GM12878 (cell line): ENCODE measurements around the gene MYCBP2. TPM values are rescaled to one million over a fixed set of nuclear protein-coding genes. Genes with fewer than 3 reads are reported as not detected.
"Not testable (repeated sequence)": the region's sequence is repeated elsewhere in the genome, so short reads cannot be mapped to it uniquely, and the experiment has no call there.

Experiments
- ATAC-seq: fragments of 200-7000 bp; cut with Tn5 transposase; 3 replicates; pipeline ENCODE4 v1.9.1; 2020; ENCODE audit warnings: mild to moderate bottlenecking, moderate library complexity
- BruUV-seq: library from RNA; stranded (reverse); fragments of 400-500 nt; replicated peaks from 2 replicates; lab custom pipeline; 2021; lab: Mats Ljungman, UMichigan
- CTCF ChIA-PET: fragments of 300-600 bp; sonication (Branson Sonifier 250); formaldehyde crosslinking; extraction: SDS; loops from one replicate; lab custom pipeline; 2021; ENCODE audit warnings: inconsistent platforms; lab: Yijun Ruan, JAX
- POLR2A ChIA-PET: fragments of 350-600 bp; formaldehyde crosslinking; extraction: SDS; loops from one replicate; lab custom pipeline; 2021; ENCODE audit warnings: inconsistent platforms; lab: Charles Lee
- RAD21 ChIA-PET: fragments of 300-600 bp; sonication (Branson Sonifier 250); formaldehyde crosslinking; loops from one replicate; lab custom pipeline; 2023; ENCODE audit warnings: antibody characterized with exemption; ENCODE audit not compliant: unreplicated experiment; lab: Charles Lee
- SMC1A ChIA-PET: fragments of 300-600 bp; sonication (Branson Sonifier 250); formaldehyde crosslinking; loops from one replicate; lab custom pipeline; 2023; ENCODE audit not compliant: unreplicated experiment, uncharacterized antibody; lab: Charles Lee
- DNase-seq: peaks from one replicate; pipeline ENCODE4 v3.0.0-alpha.2; 2011; ENCODE audit warnings: low read depth, low spot score
- FAIRE-seq: peaks from 3 replicates; lab custom pipeline; 2011; peaks lifted over from hg19 to GRCh38; lab: Jason Lieb, UNC
- H2AFZ ChIP-seq: 2 replicates; pipeline ENCODE4 v1.6.0; 2011; ENCODE audit warnings: low read depth, low read length, control low read depth; ENCODE audit not compliant: control insufficient read depth
- H3K27ac ChIP-seq: 2 replicates; pipeline ENCODE4 v1.5.1; 2011; ENCODE audit warnings: control low read depth; ENCODE audit not compliant: control insufficient read depth, insufficient read depth
- H3K27me3 ChIP-seq, 2 experiments: replicated peaks in 1 of 2; 2 replicates each; pipeline versions ENCODE4 v1.6.0 to v1.6.1; 2011; ENCODE audit warnings: low read length in 1 of 2; ENCODE audit not compliant: control insufficient read depth in 2 of 2, insufficient read depth in 2 of 2
- H3K36me3 ChIP-seq, 2 experiments: 2 replicates each; pipeline ENCODE4 v1.5.1; 2011; ENCODE audit warnings: low read length in 1 of 2; ENCODE audit not compliant: control insufficient read depth in 2 of 2, insufficient read depth in 2 of 2
- H3K4me1 ChIP-seq: 2 replicates; pipeline ENCODE4 v1.6.1; 2011; ENCODE audit warnings: mild to moderate bottlenecking, low read length, moderate library complexity, mixed read lengths; ENCODE audit not compliant: control insufficient read depth, insufficient read depth
- H3K4me2 ChIP-seq: 2 replicates; pipeline ENCODE4 v1.6.0; 2011; ENCODE audit warnings: control low read depth; ENCODE audit not compliant: control insufficient read depth, insufficient read depth
- H3K4me3 ChIP-seq: fragments of 200-600 bp; sonication (generic); 2 replicates; pipeline ENCODE4 v1.5.1; 2016
- H3K79me2 ChIP-seq: 2 replicates; pipeline ENCODE4 v1.6.0; 2011; ENCODE audit warnings: low read length; ENCODE audit not compliant: control insufficient read depth, insufficient read depth
- H3K9ac ChIP-seq: 2 replicates; pipeline ENCODE4 v1.8.0; 2011; ENCODE audit warnings: low read length, control low read depth, mixed read lengths; ENCODE audit not compliant: control insufficient read depth, insufficient read depth
- H3K9me3 ChIP-seq: replicated peaks from 3 replicates; pipeline ENCODE4 v1.5.1; 2011; ENCODE audit warnings: mild to moderate bottlenecking, low read length; ENCODE audit not compliant: control insufficient read depth, insufficient read depth
- H4K20me1 ChIP-seq: 2 replicates; pipeline ENCODE4 v1.6.0; 2011; ENCODE audit not compliant: control insufficient read depth, insufficient read depth
- ATF7 ChIP-seq: fragments of 450-650 bp; IDR thresholded peaks from 2 replicates; pipeline ENCODE4 v1.6.1; 2016; ENCODE audit warnings: low read depth, mild to moderate bottlenecking
- BHLHE40 ChIP-seq, 2 experiments: fragments of 450-650 bp in 1 of 2; IDR thresholded peaks; 2 replicates each; pipeline ENCODE4 v1.6.1; 2011 to 2017; ENCODE audit warnings: low read depth in 2 of 2, borderline replicate concordance in 1 of 2, improper control_type of control experiment in 1 of 2, low read length in 1 of 2, mild to moderate bottlenecking in 1 of 2
- CREM ChIP-seq: IDR thresholded peaks from 2 replicates; pipeline ENCODE4 v1.6.1; 2014; ENCODE audit warnings: antibody characterized with exemption, low read depth
- MAX ChIP-seq: IDR thresholded peaks from 2 replicates; pipeline ENCODE4 v1.6.1; 2012; ENCODE audit warnings: low read depth, low read length, improper control_type of control experiment
- RAD21 ChIP-seq: IDR thresholded peaks from 2 replicates; pipeline ENCODE4 v1.6.1; 2011; ENCODE audit warnings: mild to moderate bottlenecking, low read depth, low read length, moderate library complexity; ENCODE audit not compliant: insufficient read depth
- RFX5 ChIP-seq: IDR thresholded peaks from 2 replicates; pipeline ENCODE4 v1.6.1; 2011; ENCODE audit warnings: low read depth, low read length, improper control_type of control experiment
- SUPT20H ChIP-seq: IDR thresholded peaks from 2 replicates; pipeline ENCODE4 v1.6.1; 2011; ENCODE audit warnings: low read depth, mild to moderate bottlenecking, low read length, moderate library complexity, borderline replicate concordance; ENCODE audit not compliant: control insufficient read depth
- WGBS: methylation state at CpG from one replicate; pipeline ENCODE4 v1.1.6; 2016; ENCODE audit warnings: low lambda C conversion rate; ENCODE audit not compliant: insufficient replicate concordance, insufficient coverage; ENCODE audit errors: missing lambda C conversion rate; 5-methylcytosine and 5-hydroxymethylcytosine counted together
- in situ Hi-C: fragments of 300-500 bp; cut with MboI; formaldehyde crosslinking; loops from 9 replicates; pipeline ENCODE4 v1.14.3; 2018; ENCODE audit warnings: mixed read lengths
- intact Hi-C: fragments of 100-400 bp; cut with micrococcal nuclease; formaldehyde crosslinking; loops from one replicate; pipeline ENCODE4 v1.14.2; 2022; ENCODE audit not compliant: unreplicated experiment
- polyA plus RNA-seq, 11 experiments: library from polyadenylated mRNA; depleted of rRNA in 4 of 11; unstranded in 6 of 11; stranded (reverse) in 5 of 11; fragments of >200 nt; fragmentation: Nextera tagmentation in 4 of 11; fragmentation: Illumina TruSeq in 1 of 11; extraction: Ambion mirVana in 4 of 11; extraction: Trizol in 1 of 11; gene quantifications; 1 replicate in 1 of 11; 2 replicates in 10 of 11; pipeline versions ENCODE4 v1.2.1 to v1.2.3, GENCODE V29; 2011 to 2016; ENCODE audit warnings: inconsistent platforms in 2 of 11, missing spikeins in 2 of 11, low read depth in 1 of 11
- total RNA-seq, 4 experiments: library from RNA; depleted of rRNA in 3 of 4; stranded (reverse); fragments of >200 nt in 3 of 4; fragmentation: Illumina TruSeq in 1 of 4; extraction: Trizol in 1 of 4; gene quantifications; 2 replicates each; pipeline versions ENCODE4 v1.2.1 to v1.2.3, GENCODE V29; 2013 to 2021

The MYCBP2 gene
- total and polyA plus RNA-seq, 10 of the 15 experiments (the other 5 are each of a cell fraction or from before 2014, with no cell fraction given), result 51.9 to 152 (median 98.2) TPM

GRCh38 chr13:77009011-77009410 is 317.9 kb downstream of the MYCBP2 start (continued):
- TF ChIP-seq SUPT20H (no peak), MAX (no peak), BHLHE40 (IDR thresholded peaks at IDR 0.05; ENCODE audit: borderline replicate concordance in 1 of 2, low read depth in 2 of 2, low read length in 1 of 2) (no peak), ATF7 (no peak), RAD21 (no peak)

GRCh38 chr13:77008337-77008736 is 318.6 kb downstream of the MYCBP2 start:
- H3K4me3 ChIP-seq, H3K27me3 ChIP-seq, intact Hi-C loops, FAIRE-seq, BruUV-seq, H3K27ac ChIP-seq, H3K9me3 ChIP-seq, H3K4me1 ChIP-seq, H3K9ac ChIP-seq, H3K4me2 ChIP-seq, H3K79me2 ChIP-seq, H2AFZ ChIP-seq, RAD21 ChIA-PET, DNase-seq, H4K20me1 ChIP-seq: not testable (repeated sequence)
- POLR2A ChIA-PET, result interaction anchor here (0.6 kb wide), 1 partner anchor 11 kb away, joined by 5 read pairs; no protein-coding TSS in a partner anchor
- 71% methylated on average over 4 of the region's 4 CpGs for WGBS
- TF ChIP-seq RFX5, result peak; percentile 90
- TF ChIP-seq CREM, result peak; percentile 35; the same call in 1 of the 2 replicates
- CTCF ChIA-PET, result interaction anchor here (0.6 to 1.8 kb wide), 2 partner anchors 9 to 12 kb away, joined by 3 read pairs; no protein-coding TSS in a partner anchor
- SMC1A ChIA-PET, result interaction anchor here (1.3 kb wide), 1 partner anchor 10 kb away, joined by 3 read pairs; no protein-coding TSS in a partner anchor
- peaks cover 7 to 29% of the 10 kb centered on the region in 2 experiments for H3K36me3 ChIP-seq
- peak; percentile 76 for ATAC-seq
- in situ Hi-C loops, result loop anchor here (25.0 kb wide), 1 partner anchor 1629 kb away; no protein-coding TSS in a partner anchor
